Stimulated activated CD4-positive, alpha-beta T cell treated with anti-CD3 and anti-CD28 coated beads, Interleukin-1b, Interleukin-23, amount 100 ng/mL, for 48 hours (primary cell): ENCODE data around the gene RGS9BP.
"Not testable (repeated sequence)": the region's sequence is repeated elsewhere in the genome, so short reads cannot be mapped to it uniquely, and the experiment has no call there.

Experiments
- DNase-seq: peaks from one replicate; pipeline ENCODE4 v3.0.0-alpha.2; 2020

Gene RGS9BP

GRCh38 chr19:32672841-32673240 is 2.8 kb upstream of the RGS9BP start:
- DNase-seq = no peak

- no peak for DNase-seq
These were observed 2.1 kb upstream of the RGS9BP start for GRCh38 chr19:32673573-32673972.

DNA sequence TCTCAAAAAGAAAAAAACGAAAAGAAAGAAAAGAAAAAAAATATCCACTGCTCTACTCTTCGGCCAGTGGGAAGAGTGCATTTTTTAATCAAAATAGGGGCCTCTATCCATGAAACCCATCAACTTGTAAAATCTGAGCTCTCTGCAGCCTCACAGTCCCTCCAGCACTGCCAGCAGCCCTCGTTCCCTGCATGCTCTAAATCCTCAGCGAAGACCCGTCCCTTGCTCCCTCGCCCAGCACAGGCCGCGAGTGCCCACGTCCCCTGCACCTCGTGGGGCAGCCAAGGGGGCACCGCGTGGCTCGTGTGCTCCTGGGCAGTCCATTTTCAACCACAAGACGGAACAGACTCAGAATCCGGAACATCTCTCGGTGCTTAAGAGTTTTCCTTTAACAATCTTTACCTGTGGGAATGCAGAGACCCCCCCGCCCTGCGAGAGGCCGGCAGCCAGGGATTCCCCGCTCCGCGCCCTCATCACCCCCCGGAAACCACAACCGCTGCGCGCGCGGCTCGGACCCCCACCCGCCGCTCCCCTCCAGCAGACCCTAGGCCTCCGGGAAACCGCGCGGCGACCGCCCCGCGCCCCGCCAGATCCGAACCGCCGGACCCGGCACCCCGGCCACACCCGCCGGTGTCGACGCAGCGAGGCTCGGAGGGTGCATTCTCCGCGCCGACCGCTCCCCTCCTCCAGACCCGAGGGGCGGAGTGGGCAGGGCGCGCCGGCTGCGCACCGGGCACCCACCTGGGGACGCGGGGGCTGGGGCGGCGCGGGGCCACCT is 1.3 kb upstream of the RGS9BP start:
- no peak for DNase-seq

DNA sequence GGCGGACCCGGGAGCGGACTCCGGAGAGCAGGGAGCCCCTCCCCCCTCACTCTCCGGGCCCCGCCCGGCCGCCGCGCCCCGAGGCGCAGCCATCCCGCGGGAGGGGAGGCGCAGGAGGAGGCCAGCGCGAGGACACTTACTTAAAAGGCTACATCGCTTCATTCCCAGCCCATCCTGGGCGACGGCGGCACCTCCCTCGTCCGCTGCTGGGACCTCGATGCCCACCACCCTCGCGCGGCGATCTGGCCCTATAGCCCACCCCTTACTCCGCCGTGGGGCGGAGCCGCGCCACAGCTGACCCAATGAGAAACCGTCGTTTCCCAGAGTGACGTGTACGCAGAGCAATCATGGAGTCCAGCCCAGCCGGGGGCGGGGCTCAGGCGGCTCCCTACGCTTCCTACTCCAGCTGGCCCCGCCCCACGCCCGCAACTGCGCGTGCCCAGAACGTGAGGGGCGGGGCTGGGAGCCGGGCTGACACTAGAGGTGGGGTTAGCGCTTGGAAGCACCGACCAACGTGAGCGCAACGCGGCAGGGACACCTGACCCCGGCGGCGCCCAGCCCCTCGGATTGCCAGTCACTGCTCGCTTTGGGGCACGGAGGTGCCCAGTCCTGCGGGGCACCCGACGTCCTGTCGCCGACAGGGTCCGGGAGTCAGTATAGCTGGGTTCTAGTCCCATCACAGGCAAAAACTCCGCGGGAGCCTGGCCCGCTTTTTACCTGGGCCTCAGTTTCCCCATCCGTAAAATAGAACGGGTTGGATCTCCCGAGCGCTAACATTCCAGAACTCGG is 523 bp upstream of the RGS9BP start, which contains the start of gene ANKRD27:
TSS of gene ANKRD27 (minus strand) at position 250 of the 789 bp plus-strand sequence. CDS start 16,165 bp downstream, outside the sequence.
- peak; percentile 97 for DNase-seq

- DNase-seq = no peak
These were observed 692 bp downstream of the RGS9BP start for GRCh38 chr19:32676186-32676894.

GRCh38 chr19:32676895-32677359 is 1.3 kb downstream of the RGS9BP start:
- DNase-seq = no peak

- DNase-seq = no peak
These were observed 2.0 kb downstream of the RGS9BP start for GRCh38 chr19:32677657-32678056.

DNA sequence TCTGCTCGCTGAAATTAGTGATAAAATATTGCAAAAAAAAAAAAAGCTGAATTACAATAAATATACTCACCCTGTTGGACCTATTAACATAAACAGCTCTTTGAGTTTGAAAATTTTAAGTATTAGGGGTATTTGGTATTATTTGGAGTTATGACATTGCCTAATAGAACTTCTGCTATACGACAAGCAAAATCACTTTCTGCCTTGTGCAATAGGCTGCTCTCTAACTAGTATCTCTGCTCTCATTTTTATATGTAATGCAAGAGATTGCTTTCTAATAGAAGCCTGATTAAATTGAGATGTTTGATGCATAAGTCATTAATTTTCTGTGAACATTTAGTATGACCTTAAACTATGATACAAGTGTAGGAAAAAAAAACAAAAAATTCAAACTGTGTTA is 5.3 kb downstream of the RGS9BP start:
- no peak for DNase-seq

DNA sequence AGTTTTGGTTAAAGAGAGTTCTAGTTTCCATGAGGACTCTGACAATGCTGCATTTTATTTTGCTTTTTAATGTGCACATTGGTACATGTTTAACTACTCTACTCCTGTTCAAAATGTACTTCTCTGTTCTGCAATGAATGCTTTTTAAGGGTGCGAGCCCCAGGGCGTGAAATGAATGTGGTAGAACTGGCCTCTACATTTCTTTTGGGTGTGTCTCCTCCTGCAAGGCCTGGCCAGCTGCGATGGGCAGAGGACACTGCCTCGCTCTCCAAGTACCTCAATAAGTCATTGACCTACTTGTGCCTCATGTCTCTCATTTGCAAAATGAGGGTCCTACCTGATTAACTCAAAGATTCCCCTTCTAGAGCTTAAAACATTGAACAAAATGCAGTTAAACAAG is 6.7 kb downstream of the RGS9BP start:
- DNase-seq = no peak

DNA sequence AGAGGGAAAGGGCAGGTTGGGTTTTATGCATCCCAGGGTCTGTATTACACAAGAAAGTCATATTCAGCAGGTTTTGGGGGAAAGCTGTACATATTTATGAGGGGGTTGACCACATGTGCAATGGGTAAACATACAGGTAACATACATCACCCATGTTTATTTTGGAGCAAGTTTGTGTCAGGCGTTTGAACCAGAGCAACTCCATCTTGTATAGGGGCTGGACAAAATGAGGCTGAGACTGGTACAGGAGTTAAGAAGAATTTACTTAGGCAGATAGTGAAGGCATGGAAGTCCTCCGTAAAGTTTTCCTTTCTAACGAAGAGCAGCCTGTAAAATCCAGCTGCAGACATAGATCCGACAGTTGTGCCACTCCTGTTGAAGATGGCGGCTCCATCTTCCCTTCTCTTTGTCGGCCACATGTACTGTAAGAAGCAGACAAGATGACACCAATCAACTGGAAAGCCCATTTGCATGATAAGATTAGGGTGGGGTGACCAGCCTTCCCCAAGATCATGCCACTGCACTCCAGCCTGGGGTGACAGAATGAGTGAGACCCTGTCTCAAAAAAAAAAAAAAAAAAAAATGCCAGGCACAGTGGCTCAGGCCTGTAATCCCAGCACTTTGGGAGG is 11.3 kb downstream of the RGS9BP start:
- DNase-seq = no peak

DNA sequence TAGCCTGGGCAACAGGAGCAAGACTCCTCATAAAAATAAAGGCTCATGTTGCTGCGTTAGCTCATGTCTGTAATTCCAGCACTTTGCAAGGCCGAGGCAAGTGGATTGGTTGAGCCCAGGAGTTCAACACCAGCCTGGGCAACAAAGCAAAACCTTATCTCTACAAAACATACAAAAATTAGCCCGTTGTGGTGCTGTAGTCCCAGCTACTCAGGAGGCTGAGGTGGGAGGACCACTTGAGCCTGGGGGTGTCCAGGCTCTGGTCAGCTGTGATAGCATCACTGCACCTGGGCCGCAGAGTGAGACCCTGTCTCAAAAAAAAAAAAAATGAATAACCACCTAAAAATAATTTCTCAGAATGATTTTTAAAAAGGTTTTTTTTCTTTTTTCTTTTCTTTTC is 12.0 kb downstream of the RGS9BP start:
- no peak for DNase-seq

GRCh38 chr19:32688311-32688710 is 12.7 kb downstream of the RGS9BP start:
- DNase-seq = no peak

DNA sequence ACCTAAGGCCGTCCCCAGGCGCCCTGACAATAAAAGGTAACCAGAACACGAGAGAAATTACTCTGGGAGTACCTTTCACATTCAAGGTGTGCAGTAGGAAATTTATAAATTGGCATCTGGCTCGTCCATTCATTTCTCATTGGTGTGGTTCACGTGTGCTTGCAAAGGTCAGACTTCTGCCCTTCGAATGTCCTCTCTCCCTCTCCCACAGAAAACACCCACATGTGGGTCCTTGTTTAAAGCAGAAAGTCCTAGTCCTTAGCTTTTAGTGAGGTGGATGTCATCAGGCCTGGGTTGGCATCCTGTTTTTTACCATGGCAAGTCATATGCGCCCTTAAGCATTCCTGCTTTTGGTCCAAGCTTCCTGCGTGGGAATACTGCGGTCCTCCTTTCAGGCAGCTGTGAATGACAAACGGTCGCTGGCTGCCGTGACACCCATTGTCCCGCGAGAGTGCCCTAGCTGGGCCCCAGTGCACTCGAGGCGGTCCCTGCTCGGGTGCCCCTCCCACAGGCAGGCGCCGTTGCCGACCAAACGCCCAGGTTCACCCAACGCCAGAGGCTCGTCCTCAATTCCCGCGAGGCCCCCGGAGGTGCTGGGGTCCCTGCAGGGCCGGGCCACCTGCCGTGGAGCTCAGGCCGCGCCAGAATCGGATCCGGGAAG is 15.8 kb downstream of the RGS9BP start, which contains the start of gene NUDT19:
TSS of gene NUDT19 (plus strand) at position 531 of the 661 bp plus-strand sequence. CDS start 140 bp downstream, outside the sequence.
- peak; percentile 87 for DNase-seq

GRCh38 chr19:32691952-32692726 is 16.5 kb downstream of the RGS9BP start:
- DNase-seq = peak; percentile 52

DNA sequence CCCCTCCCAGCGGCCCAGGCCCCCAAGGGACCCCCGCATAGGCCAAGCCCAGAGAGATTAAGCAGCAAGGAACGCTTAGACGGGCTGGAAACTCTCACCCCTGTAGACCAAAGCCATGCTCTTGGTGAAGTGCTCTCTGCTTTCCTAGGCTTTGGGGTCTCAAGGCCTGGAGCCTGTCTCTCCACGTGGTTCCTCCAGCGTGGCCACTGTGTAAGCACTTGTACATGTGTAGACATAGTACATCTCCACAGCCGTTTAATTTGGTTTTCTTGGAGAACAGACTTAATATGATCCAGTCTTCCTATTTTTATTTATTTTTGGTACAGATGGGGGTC is 17.0 kb downstream of the RGS9BP start:
- no peak for DNase-seq

- DNase-seq = peak; percentile 69
These were observed 17.8 kb downstream of the RGS9BP start for GRCh38 chr19:32693151-32694108.

DNA sequence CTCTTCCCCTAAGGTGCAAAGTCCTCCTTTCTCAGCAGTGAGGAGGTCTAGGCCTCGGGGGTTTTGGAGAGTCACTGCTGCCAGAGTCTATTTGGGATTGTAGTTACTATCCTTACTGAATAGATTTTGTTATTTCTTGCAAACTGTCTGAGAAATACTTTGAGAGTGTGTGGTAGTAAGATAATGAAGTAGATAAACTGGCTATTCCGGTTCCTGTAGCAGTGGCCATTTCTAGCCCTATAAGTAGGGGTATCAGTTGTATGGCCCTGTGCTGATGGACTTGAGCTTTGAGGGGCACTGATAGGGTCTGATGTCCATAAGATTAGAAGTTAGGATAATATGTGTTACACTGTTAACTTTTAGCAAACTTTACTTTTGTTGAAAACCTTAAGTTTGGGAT is 18.7 kb downstream of the RGS9BP start:
- DNase-seq = not testable (repeated sequence)

DNA sequence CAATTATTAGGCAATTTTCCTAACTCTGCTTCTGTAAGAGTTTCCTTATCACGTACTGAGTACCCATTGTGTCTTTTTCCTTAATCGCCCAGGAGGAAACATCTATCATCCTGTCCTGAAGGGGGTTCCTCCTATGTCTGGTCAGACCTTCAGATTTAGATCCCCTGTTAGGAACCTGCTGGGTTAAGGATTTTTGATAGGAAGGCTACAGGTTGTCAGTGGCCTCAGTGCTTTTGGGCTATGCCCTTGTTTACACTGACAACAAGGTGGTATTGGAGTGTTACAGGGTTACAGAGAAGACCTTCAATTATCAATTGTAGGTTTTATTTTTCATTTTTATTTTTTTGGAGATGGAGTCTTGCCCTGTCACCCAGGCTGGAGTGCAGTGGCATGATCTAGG is 19.2 kb downstream of the RGS9BP start:
- not testable (repeated sequence) for DNase-seq

GRCh38 chr19:32695506-32695905 is 19.9 kb downstream of the RGS9BP start:
- DNase-seq = not testable (repeated sequence)

DNA sequence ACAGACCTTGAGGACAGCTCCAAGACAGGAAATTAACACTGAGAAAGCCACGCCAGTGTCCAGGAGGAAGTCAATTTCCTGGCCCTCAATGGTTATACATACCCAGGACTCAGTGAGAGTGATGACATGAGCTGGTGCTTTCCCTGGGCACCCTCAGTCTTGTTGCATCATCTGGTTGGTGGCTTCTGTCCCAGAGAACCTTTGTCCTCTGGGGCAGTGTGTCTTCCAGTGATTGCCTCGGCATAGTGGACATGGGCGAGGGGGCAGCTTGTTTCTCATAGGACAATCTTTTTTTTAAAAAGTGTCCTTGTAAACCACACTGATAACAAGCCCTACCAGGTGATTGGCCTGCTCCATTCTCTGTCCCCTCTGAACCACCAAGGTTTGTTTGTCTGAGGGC is 21.1 kb downstream of the RGS9BP start:
- DNase-seq = not testable (repeated sequence)
